GM10266 (cell line): ENCODE data around the gene PPP1R13B.

ENCODE experiments used
- DNase-seq: peaks from one replicate; pipeline ENCODE4 v3.0.0; 2012; ENCODE audit errors: extremely low spot score
- TF ChIP-seq, protein P1 (sequence below): IDR thresholded peaks from 2 replicates; pipeline ENCODE4 v1.5.1; 2012; ENCODE audit warnings: mild to moderate bottlenecking, low read depth; ENCODE audit not compliant: control insufficient read depth, insufficient read depth; ENCODE audit errors: missing control alignments

Gene PPP1R13B

DNA sequence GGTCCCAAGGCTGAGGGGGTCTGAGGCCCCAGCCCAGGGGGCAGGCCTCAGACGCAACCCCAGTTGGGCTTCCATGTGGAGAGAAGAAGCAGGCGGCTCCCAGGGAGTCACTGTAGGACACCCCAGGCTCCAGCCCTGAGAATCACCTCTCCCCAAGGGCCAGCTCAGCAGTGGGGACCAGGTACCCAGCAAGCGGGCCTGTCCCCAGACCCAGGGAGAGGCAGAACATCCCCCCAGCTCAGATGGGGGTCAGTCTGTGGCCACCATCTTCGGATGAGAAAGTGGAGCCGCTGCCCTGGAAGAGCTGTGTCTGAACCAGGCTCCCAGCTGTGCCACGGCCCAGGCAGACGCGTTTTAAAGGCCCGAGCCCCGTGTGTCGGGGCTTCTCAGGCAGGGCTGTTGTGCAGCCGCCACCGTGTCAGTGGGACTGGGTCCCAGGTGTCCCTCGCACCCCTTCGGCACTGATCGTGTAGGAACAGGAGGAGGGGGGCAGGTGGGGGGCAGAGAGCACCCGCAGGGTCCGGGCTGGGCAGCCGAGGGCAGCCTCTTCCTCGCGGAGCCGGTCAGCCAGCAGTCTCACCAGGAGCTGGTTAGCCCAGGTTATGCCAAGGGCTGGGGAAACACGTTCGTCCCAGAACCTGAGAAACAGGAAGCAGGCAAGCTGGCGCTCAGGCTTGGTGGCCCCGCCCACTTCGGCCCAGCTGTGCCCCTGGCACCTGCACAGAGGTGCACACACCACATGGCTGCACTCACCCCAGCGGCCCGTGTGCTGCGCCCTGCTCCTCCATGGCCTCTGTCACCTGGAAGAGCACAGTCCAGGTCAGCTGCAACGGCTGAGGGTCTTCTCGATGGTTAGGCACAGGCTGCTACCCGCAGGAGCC, 148.8 kb downstream of the PPP1R13B start:
- TF ChIP-seq, protein P1, sequence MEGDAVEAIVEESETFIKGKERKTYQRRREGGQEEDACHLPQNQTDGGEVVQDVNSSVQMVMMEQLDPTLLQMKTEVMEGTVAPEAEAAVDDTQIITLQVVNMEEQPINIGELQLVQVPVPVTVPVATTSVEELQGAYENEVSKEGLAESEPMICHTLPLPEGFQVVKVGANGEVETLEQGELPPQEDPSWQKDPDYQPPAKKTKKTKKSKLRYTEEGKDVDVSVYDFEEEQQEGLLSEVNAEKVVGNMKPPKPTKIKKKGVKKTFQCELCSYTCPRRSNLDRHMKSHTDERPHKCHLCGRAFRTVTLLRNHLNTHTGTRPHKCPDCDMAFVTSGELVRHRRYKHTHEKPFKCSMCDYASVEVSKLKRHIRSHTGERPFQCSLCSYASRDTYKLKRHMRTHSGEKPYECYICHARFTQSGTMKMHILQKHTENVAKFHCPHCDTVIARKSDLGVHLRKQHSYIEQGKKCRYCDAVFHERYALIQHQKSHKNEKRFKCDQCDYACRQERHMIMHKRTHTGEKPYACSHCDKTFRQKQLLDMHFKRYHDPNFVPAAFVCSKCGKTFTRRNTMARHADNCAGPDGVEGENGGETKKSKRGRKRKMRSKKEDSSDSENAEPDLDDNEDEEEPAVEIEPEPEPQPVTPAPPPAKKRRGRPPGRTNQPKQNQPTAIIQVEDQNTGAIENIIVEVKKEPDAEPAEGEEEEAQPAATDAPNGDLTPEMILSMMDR: no peak

DNA sequence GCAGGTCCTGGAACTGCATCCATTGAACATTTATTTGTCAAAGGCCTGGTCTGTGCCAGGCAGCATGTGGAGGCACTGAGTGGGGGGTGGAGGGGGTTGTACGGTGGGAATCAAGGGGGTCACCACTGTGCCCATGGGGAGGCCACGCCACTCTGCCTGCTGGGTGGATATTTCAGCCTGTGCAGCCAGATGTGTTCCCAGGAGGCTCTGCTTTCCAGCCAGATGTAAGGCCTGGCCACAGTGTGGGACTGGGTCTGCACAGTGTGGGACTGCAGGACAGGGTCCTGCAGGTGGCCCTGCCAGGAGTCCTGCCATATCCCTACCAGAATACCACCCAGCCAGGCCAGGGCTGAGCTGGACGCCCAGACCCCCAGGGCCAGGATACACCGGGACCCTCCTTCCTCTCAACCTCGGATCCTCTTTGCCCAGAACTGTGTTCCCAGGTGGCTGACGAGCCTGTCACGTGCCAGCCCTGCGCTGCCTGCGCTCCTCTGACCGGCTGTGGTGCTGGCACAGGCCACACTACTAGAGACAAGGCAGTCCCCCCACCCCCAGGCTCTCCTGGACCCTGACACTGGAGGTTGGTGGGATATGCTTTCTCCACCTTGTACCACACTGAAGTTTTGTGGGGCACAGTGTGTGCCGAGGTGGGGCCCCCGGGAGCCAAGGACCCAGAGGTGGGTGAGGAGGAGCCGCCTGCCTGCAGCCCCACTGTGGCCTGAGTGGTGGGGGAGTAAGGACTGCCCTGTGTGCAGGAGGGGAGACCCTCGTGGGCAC, 149.6 kb downstream of the PPP1R13B start:
- TF ChIP-seq, protein P1: no peak
- no peak for DNase-seq

More for the DNA sequence above, 148.8 kb downstream of the PPP1R13B start:
- no peak for DNase-seq

DNA sequence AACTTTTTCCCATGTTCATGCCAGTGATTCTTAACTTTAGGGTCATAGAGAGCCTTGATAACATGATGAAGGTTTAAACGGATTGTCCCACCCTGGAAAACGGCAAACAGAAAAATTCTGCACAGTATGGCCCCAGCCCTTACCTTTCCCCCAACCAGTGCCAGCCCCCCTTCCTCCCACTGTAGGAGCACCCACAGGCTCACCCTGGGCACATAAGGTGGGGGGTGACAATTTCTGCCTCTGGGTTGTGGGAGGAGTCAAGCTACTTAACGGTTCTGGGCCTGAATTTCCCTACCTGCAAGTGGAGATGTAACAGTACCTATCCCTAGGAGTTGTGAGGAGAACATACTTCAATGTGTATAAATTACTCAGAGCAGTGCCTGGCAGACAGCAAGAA, 150.2 kb downstream of the PPP1R13B start:
- DNase-seq: no peak
- TF ChIP-seq, protein P1: no peak

DNA sequence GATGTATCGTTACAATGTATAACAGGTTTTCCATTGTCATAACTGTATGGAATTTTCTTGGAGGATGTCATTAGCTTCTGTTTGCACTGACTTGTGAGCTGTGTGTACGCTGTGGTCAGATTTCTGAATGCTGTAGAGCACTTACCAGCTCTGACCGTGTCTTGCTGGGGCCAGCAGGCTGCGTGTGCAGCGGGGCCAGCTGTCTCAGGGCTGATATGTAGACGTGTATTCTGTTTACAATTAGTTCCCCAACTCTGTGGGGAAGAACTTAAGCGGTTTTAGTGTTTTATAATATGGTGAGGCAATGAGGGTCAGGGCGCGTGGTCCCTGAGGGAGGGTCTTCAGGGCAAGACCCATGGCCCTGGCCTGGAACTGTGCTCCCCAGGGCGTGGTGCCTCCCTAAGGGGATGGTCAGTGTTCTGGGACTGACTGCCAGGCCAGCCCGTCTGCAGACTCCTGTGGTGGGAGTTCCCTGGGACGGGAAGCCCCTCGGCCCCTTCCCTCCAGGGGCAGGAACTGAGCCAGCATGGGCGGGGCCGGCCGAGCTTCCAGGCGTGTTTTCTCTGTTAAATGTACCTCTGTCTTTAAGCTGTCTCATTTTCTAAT, 150.8 kb downstream of the PPP1R13B start:
- no peak for DNase-seq
- TF ChIP-seq, protein P1: no peak

DNA sequence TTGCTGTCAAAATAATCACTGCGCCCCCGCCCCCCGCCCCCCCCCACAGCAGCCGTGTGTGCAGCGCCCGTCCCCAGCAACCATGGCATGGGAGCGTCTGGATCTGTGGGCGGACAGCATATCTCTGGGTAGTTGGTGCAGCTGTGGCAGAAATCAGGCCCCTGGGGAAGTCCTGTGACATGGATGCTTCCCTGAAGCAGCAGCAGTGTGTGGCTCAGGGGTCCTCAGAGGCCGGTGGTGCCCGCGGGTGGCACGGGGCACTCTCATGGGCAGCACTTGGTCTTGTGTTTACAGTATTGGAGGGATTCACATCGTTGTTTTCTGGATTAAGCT, 151.3 kb downstream of the PPP1R13B start:
- DNase-seq: no peak
- TF ChIP-seq, protein P1: no peak

DNA sequence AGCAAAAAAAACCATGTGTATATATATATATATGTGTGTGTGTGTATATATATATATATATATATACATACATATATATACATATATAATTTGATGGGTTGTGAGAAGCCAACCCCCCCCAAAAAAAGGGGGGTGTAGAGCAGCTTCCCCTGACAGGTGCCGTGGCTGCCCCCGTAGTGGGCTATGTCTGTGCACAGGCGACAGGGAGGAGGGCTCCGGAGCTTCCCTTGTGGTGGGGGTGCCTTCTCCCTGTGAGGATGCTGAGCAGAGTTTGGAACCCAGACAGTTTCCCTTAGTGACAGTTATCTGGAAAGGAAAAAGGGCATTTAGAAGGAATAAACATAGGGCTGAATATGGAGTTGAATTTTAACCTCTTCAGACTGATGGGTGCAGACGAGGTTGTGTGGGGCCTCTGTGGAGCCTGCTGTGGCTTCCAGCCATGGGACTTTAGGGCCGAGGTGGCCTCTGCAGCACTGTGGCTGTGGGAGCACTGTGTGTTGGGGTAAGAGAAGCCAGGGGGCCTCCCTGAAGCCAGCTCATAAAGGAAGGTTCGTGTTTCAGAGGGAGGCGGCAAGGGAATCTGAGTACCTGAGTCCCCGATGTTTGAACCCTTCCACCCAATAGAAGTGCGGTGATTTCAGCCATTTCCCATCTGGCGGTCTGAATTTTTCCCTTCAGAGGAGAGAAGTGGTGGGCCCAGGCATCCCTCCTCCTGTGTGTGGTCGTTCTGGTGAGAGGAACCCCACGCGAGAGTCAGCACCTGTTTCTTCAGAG, 151.9 kb downstream of the PPP1R13B start:
- DNase-seq: no peak
- TF ChIP-seq, protein P1: no peak
